CD14-positive monocyte (primary cell): Measurements from ENCODE around the gene ANKRD29. TPM values are rescaled to one million over a fixed set of nuclear protein-coding genes. Genes with fewer than 3 reads are reported as not detected.

Experiments used
- DNase-seq, 3 donors: peaks; one replicate each; pipeline ENCODE4 v3.0.0-alpha.2; 2011 to 2022
- H2AFZ ChIP-seq: 2 replicates; pipeline ENCODE4 v1.6.0; 2012; ENCODE audit warnings: mild to moderate bottlenecking, low read depth, low read length, inconsistent platforms; ENCODE audit not compliant: insufficient read depth, poor library complexity, severe bottlenecking
- H3K27ac ChIP-seq, 2 donors: 1 replicate in 1 of 2; 2 replicates in 1 of 2; pipeline ENCODE4 v1.5.1; 2012 to 2013; ENCODE audit warnings: low read length in 2 of 2, control low read depth in 1 of 2, inconsistent platforms in 1 of 2, low read depth in 1 of 2, mild to moderate bottlenecking in 1 of 2
- H3K27me3 ChIP-seq, 2 donors: one replicate each; pipeline versions ENCODE4 v1.6.0 to v1.6.1; 2011 to 2013; ENCODE audit warnings: low read length in 2 of 2; ENCODE audit not compliant: control insufficient read depth in 2 of 2, insufficient read depth in 2 of 2
- H3K36me3 ChIP-seq, 2 donors: replicated peaks in 1 of 2; 1 replicate in 1 of 2; 2 replicates in 1 of 2; pipeline versions ENCODE4 v1.5.1 to v1.6.1; 2012 to 2013; ENCODE audit warnings: low read length in 2 of 2, control low read depth in 1 of 2, inconsistent platforms in 1 of 2, mild to moderate bottlenecking in 1 of 2; ENCODE audit not compliant: insufficient read depth in 2 of 2, control insufficient read depth in 1 of 2
- H3K4me1 ChIP-seq, 2 donors: 1 replicate in 1 of 2; 2 replicates in 1 of 2; pipeline versions ENCODE4 v1.5.1 to v1.6.1; 2012 to 2013; ENCODE audit warnings: low read length in 2 of 2, control low read depth in 1 of 2, inconsistent platforms in 1 of 2, mild to moderate bottlenecking in 1 of 2, moderate library complexity in 1 of 2; ENCODE audit not compliant: insufficient read depth in 2 of 2, control insufficient read depth in 1 of 2
- H3K4me2 ChIP-seq: replicated peaks from 2 replicates; pipeline ENCODE3; 2012; ENCODE audit warnings: low read length, moderate library complexity, mild to moderate bottlenecking; ENCODE audit not compliant: poor library complexity, severe bottlenecking; ENCODE audit errors: extremely low read depth
- H3K4me3 ChIP-seq, 3 experiments: fragments of 200-600 bp in 1 of 3; sonication (generic) in 1 of 3; replicated peaks in 1 of 3; 1 replicate in 2 of 3; 2 replicates in 1 of 3; pipeline ENCODE4 v1.5.1; 2011 to 2013; ENCODE audit warnings: low read length in 3 of 3, mild to moderate bottlenecking in 3 of 3, control low read depth in 2 of 3, low read depth in 2 of 3, inconsistent platforms in 1 of 3, moderate library complexity in 1 of 3
- H3K79me2 ChIP-seq: 2 replicates; pipeline ENCODE4 v1.6.0; 2012; ENCODE audit warnings: mild to moderate bottlenecking, control low read depth, inconsistent platforms, low read length, moderate library complexity; ENCODE audit not compliant: insufficient read depth
- H3K9ac ChIP-seq: 2 replicates; pipeline ENCODE4 v1.6.0; 2017; ENCODE audit warnings: low read length, mild to moderate bottlenecking; ENCODE audit not compliant: insufficient read depth, poor library complexity, severe bottlenecking
- H3K9me3 ChIP-seq, 2 donors: replicated peaks in 1 of 2; 1 replicate in 1 of 2; 2 replicates in 1 of 2; pipeline versions ENCODE4 v1.5.1 to v1.6.1; 2012 to 2013; ENCODE audit warnings: low read length in 2 of 2, control low read depth in 1 of 2; ENCODE audit not compliant: control insufficient read depth in 1 of 2, insufficient read depth in 1 of 2
- H4K20me1 ChIP-seq: 2 replicates; pipeline ENCODE4 v1.6.0; 2012; ENCODE audit warnings: mild to moderate bottlenecking, low read length, control low read depth, moderate library complexity; ENCODE audit not compliant: insufficient read depth
- H3K27ac Mint-ChIP-seq, 7 donors: one replicate each; pipeline ENCODE4 v1.8.0; 2020; ENCODE audit warnings: mild to moderate bottlenecking in 7 of 7, mixed read lengths in 7 of 7, moderate library complexity in 6 of 7, inconsistent platforms in 2 of 7
- H3K27me3 Mint-ChIP-seq, 3 donors: one replicate each; pipeline ENCODE4 v1.8.0; 2021 to 2022; ENCODE audit warnings: low read depth in 3 of 3, mild to moderate bottlenecking in 3 of 3, mixed read lengths in 3 of 3, moderate library complexity in 3 of 3, inconsistent platforms in 1 of 3
- H3K36me3 Mint-ChIP-seq, 2 donors: one replicate each; pipeline ENCODE4 v1.8.0; 2020; ENCODE audit warnings: mixed read lengths in 2 of 2, inconsistent platforms in 1 of 2, mild to moderate bottlenecking in 1 of 2
- H3K4me1 Mint-ChIP-seq: one replicate; pipeline ENCODE4 v1.8.0; 2020; ENCODE audit warnings: mild to moderate bottlenecking, mixed read lengths
- H3K4me3 Mint-ChIP-seq, 2 donors: one replicate each; pipeline ENCODE4 v1.8.0; 2020; ENCODE audit warnings: mild to moderate bottlenecking in 2 of 2, mixed read lengths in 2 of 2, moderate library complexity in 1 of 2
- H3K9me3 Mint-ChIP-seq, 7 donors: one replicate each; pipeline ENCODE4 v1.8.0; 2020 to 2022; ENCODE audit warnings: mixed read lengths in 7 of 7, mild to moderate bottlenecking in 6 of 7, moderate library complexity in 6 of 7, inconsistent platforms in 2 of 7
- CTCF ChIP-seq: fragments of 200-600 bp; IDR thresholded peaks from one replicate; pipeline ENCODE4 v1.8.0; 2022; ENCODE audit warnings: antibody characterized with exemption, mild to moderate bottlenecking
- WGBS: methylation state at CpG from one replicate; pipeline ENCODE4 v1.1.5; 2013; ENCODE audit warnings: missing lambda C conversion rate; ENCODE audit not compliant: insufficient coverage; 5-methylcytosine and 5-hydroxymethylcytosine counted together
- intact Hi-C, 2 donors: fragments of 100-400 bp; cut with micrococcal nuclease; formaldehyde crosslinking; loops; one replicate each; pipeline versions ENCODE4 v1.15.0 to v1.15.1; 2023
- polyA plus RNA-seq, 3 donors: library from polyadenylated mRNA; depleted of rRNA in 1 of 3; unstranded in 2 of 3; stranded (reverse) in 1 of 3; fragments of 300-500 nt in 2 of 3; fragments of >200 nt in 1 of 3; fragmentation: Illumina TruSeq in 2 of 3; gene quantifications; 1 replicate in 2 of 3; 2 replicates in 1 of 3; pipeline ENCODE4 v1.2.3, GENCODE V29; 2012 to 2021

ANKRD29 gene
- polyA plus RNA-seq, 3 donors = 0.03 to 0.11 TPM; not detected in 1

- no peaks in the 10 kb centered on the region for H3K36me3 ChIP-seq
- no peaks in the 10 kb centered on the region for H3K9me3 ChIP-seq
- H3K4me3 ChIP-seq = no peak overlapping the region
- Mint-ChIP-seq H3K9me3 (peaks cover 0 to 2% (median 0%) of the 10 kb centered on the region in 7 donors), H3K4me3 (no peak overlapping the region), H3K4me1 (peaks cover 1% of the 10 kb centered on the region), H3K27ac (no peak overlapping the region), H3K36me3 (no peaks in the 10 kb centered on the region), H3K27me3 (peaks cover 16 to 18% (median 18%) of the 10 kb centered on the region in 3 donors)
- H3K4me2 ChIP-seq = no peak overlapping the region
- H3K4me1 ChIP-seq = no peaks in the 10 kb centered on the region
- no peaks in the 10 kb centered on the region for H3K79me2 ChIP-seq
- WGBS = no CpG with 5 or more reads among the region's 1 CpG
- TF ChIP-seq CTCF = no peak
- no peak overlapping the region for H2AFZ ChIP-seq
- DNase-seq = no peak
- no peak overlapping the region for H3K9ac ChIP-seq
- peaks cover 3 to 6% of the 10 kb centered on the region in 2 donors for H3K27me3 ChIP-seq
- H3K27ac ChIP-seq = no peak overlapping the region
- no peaks in the 10 kb centered on the region for H4K20me1 ChIP-seq
- intact Hi-C loops = no loop called here
Measured at GRCh38 chr18:23673725-23674124, 11.0 kb upstream of the ANKRD29 start.

- DNase-seq = no peak
- no peaks in the 10 kb centered on the region for H3K79me2 ChIP-seq
- Mint-ChIP-seq H3K4me3 (no peak overlapping the region), H3K27ac (no peak overlapping the region), H3K4me1 (peaks cover 2% of the 10 kb centered on the region), H3K9me3 (peaks cover 0 to 3% (median 0%) of the 10 kb centered on the region in 7 donors), H3K27me3 (peaks cover 16 to 26% (median 23%) of the 10 kb centered on the region in 3 donors), H3K36me3 (no peaks in the 10 kb centered on the region)
- no peaks in the 10 kb centered on the region for H3K4me1 ChIP-seq
- H3K27ac ChIP-seq = no peak overlapping the region
- TF ChIP-seq CTCF = no peak
- no peaks in the 10 kb centered on the region for H3K36me3 ChIP-seq
- no peaks in the 10 kb centered on the region for H3K9me3 ChIP-seq
- intact Hi-C loops = no loop called here
- H3K4me3 ChIP-seq = no peak overlapping the region
- H3K9ac ChIP-seq = no peak overlapping the region
- H4K20me1 ChIP-seq = no peaks in the 10 kb centered on the region
- 90% methylated on average over 1 of the region's 1 CpG for WGBS
- no peak overlapping the region for H2AFZ ChIP-seq
- no peak overlapping the region for H3K4me2 ChIP-seq
- peaks cover 3 to 4% of the 10 kb centered on the region in 2 donors for H3K27me3 ChIP-seq
Measured at GRCh38 chr18:23671564-23671963, 8.9 kb upstream of the ANKRD29 start.
